HG03175 (cell line): ENCODE data around the gene LIF.
"Not testable (repeated sequence)": the region's sequence is repeated elsewhere in the genome, so short reads cannot be mapped to it uniquely, and the experiment has no call there.

ENCODE experiments used
- ATAC-seq: cut with Tn5 transposase; IDR thresholded peaks from one replicate; pipeline ENCODE4 v1.9.1; 2021; ENCODE audit warnings: mild to moderate bottlenecking, moderate library complexity; ENCODE audit not compliant: unreplicated experiment

Gene LIF

GRCh38 chr22:30212363-30212995, 34.1 kb downstream of the LIF start:
- ATAC-seq: no peak

GRCh38 chr22:30211124-30211820, 35.3 kb downstream of the LIF start:
- ATAC-seq: no peak

GRCh38 chr22:30210235-30210909, 36.2 kb downstream of the LIF start:
- ATAC-seq: no peak

GRCh38 chr22:30209642-30210041, 36.9 kb downstream of the LIF start:
- ATAC-seq: no peak

- no peak for ATAC-seq
Observed at GRCh38 chr22:30208631-30209603, 37.6 kb downstream of the LIF start.

GRCh38 chr22:30206944-30207343, 39.6 kb downstream of the LIF start:
- ATAC-seq: no peak

- ATAC-seq: no peak
Observed at GRCh38 chr22:30205281-30206115, 41.1 kb downstream of the LIF start.

- no peak for ATAC-seq
Observed at GRCh38 chr22:30204742-30205111, 41.8 kb downstream of the LIF start.

GRCh38 chr22:30204015-30204741, 42.4 kb downstream of the LIF start:
- no peak for ATAC-seq

- no peak for ATAC-seq
Observed at GRCh38 chr22:30202531-30203006, 44.0 kb downstream of the LIF start.

- ATAC-seq: no peak
Observed at GRCh38 chr22:30201945-30202344, 44.6 kb downstream of the LIF start.

- ATAC-seq: not testable (repeated sequence)
Observed at GRCh38 chr22:30200905-30201304, 45.7 kb downstream of the LIF start.

GRCh38 chr22:30198921-30199320, 47.6 kb downstream of the LIF start:
- no peak for ATAC-seq

GRCh38 chr22:30198152-30198825, 48.3 kb downstream of the LIF start:
- ATAC-seq: no peak

- ATAC-seq: no peak
Observed at GRCh38 chr22:30197389-30197788, 49.2 kb downstream of the LIF start.

GRCh38 chr22:30196880-30197336, 49.7 kb downstream of the LIF start:
- ATAC-seq: no peak

- ATAC-seq: no peak
Observed at GRCh38 chr22:30196141-30196879, 50.2 kb downstream of the LIF start.
